ENCODE measurements around the gene PEX3.

Gene PEX3

DNA sequence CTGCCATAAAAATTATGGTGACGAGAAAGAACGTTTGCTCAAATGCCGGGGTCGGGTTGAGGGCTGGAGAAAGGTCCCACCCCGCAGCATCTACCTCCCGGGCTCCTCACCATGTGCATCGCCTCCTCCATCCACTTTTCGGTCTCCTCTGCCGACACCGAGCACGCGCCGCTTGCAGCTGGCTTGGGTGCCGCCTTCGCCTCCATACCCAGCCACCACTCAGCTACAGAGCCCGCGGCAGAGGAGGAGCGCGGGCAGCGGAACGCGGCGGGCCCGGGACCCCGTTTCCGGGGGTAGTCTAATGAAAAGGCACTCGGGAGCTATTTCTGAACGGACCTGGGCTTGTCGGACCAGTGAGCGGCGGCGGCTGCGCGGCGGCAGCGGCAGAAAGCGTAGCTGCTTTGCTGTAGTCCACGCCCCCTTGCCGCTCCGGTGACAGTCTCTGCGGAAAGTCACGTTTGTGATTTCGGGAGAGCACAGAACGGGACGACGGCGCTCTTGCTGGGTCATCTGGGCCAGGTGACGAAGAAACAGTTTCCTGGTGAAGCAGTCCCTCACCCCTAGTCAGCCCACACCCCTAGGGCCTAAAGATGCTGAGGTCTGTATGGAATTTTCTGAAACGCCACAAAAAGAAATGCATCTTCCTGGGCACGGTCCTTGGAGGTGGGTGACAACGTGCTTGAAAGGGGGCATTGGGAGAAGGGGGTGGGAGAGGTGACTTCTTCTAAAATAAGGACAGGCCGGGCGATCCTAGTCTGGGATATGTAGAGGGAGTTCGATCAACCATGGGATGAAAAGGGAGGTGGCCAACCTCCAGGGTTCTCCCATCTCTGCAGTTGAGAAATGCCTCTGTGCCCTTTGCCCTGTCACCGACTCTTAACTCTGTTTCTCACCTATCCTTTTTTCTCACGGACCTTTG, at the start of gene PEX3, which contains the start of gene ADAT2:
PEX3 (plus strand) TSS at position 353 of the 919 bp plus-strand sequence; CDS start at position 591, 238 bp downstream.
ADAT2 (minus strand) TSS at position 243 of the 919 bp plus-strand sequence; CDS start at position 206, 37 bp downstream.
- in situ Hi-C loops (cut with MboI; ENCODE audit: low sequenced_read_pairs): no loop called here

DNA sequence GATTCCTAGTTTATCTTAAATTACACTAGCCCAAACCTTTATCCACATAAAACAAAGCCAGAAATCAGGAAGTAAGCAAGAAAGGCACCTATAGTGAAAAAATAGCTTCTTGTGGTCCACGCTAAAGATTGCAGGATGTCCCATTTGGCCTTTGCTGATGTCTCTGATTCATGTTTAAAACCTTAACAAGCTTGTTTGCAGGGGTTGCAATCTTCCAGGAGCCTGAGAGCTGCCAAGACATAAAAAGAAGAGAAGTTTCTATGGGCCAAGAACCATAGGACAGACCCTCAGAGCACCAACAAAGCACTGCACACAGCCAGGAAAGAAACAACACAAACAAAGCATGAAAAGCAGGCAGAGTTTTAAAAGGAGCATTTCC, 49.5 kb upstream of the PEX3 start:
- in situ Hi-C loops (cut with MboI; ENCODE audit: low sequenced_read_pairs): no loop called here

GRCh38 chr6:143401636-143402370, 48.8 kb upstream of the PEX3 start:
- in situ Hi-C loops (cut with MboI; ENCODE audit: low sequenced_read_pairs): no loop called here

- in situ Hi-C loops (cut with MboI; ENCODE audit: low sequenced_read_pairs): no loop called here
These were observed 47.8 kb upstream of the PEX3 start for GRCh38 chr6:143402721-143403336.

- in situ Hi-C loops (cut with MboI; ENCODE audit: low sequenced_read_pairs): no loop called here
These were observed 45.0 kb upstream of the PEX3 start for GRCh38 chr6:143405373-143406154.

- in situ Hi-C loops (cut with MboI; ENCODE audit: low sequenced_read_pairs): no loop called here
These were observed 43.9 kb upstream of the PEX3 start for GRCh38 chr6:143406673-143407072.

GRCh38 chr6:143408151-143408786, 42.3 kb upstream of the PEX3 start:
- in situ Hi-C loops (cut with MboI; ENCODE audit: low sequenced_read_pairs): no loop called here

DNA sequence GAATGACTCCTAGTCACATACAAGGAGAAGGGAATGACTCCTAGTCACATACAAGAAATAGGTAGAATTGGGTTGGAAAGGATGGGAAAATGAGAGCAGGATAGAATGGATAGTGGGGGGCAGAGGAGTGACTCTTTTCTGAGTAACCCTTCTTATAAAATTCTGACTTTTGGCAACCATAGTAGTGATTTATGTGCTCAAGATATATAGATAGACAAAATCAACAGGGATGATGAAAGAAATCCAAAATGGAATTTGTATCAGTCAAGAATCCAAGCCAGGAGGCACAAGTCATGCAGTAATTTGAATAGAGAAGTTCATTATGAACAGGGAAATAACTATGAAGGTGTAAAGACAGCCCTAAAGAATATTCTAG, 41.8 kb upstream of the PEX3 start:
- in situ Hi-C loops (cut with MboI; ENCODE audit: low sequenced_read_pairs): no loop called here

DNA sequence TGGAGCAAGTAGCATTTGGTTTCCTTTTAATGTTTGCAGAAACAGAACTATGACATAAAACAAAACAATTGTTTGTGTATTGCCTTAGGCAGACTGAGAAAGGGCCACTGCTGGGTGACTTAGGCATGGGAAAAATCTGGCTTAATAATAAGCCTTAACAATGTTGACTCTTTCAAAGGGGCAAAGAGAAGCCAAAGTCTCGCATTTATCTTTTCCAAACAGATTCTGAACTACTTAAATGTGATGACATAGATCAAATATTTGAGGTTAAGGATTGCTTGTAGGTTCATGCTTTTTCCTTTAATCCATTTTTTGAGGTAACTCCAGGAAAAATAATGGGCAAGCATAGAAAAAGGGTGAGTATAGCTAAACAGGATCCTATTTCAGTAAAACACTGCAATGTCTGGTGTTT, 39.7 kb upstream of the PEX3 start:
- in situ Hi-C loops (cut with MboI; ENCODE audit: low sequenced_read_pairs): loop anchor here (10.0 kb wide), 1 partner anchor 726 kb away; no protein-coding TSS in a partner anchor

DNA sequence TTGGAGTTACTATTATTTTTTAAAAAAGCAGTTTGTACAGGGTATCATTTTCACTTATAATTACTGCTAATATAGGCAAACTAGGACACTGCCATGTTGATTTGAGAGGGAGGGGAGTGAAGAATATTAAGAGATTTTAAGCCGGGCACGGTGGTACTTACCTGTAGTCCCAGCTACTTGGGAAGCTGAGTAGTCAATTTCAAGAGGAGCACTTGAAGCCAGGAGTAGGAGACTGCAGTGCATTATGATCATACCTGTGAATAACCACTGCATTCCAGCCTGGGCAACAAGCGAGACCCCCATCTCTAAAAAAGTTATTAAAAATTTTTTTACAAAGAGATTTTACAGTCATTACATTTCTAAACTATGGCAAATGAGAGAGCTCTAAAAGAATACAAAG, 35.8 kb upstream of the PEX3 start:
- in situ Hi-C loops (cut with MboI; ENCODE audit: low sequenced_read_pairs): loop anchor here (10.0 kb wide), 1 partner anchor 730 kb away; no protein-coding TSS in a partner anchor

DNA sequence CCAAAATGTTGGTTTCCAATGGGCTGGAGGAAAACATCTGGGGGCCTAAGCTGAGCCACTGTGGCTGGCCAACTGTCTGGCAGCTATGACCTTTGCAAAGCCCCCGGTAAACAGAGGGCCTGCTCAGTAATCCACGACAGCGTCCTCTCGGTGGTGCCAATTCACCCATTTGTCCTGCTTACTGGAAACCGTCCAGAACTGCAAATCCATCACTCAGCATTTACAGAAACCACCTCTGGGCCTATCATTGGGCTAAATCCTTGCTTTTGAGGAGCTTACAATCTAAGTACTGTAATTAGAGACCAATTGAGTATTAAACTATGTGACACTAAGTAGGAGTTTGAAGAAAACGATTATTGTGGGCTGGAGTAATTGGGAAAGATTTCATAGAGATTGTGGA, 31.1 kb upstream of the PEX3 start:
- in situ Hi-C loops (cut with MboI; ENCODE audit: low sequenced_read_pairs): loop anchor here (10.0 kb wide), 1 partner anchor 735 kb away; no protein-coding TSS in a partner anchor

GRCh38 chr6:143426026-143426425, 24.6 kb upstream of the PEX3 start:
- in situ Hi-C loops (cut with MboI; ENCODE audit: low sequenced_read_pairs): loop anchor here (10.0 kb wide), 1 partner anchor 861 kb away; no protein-coding TSS in a partner anchor

GRCh38 chr6:143427109-143427817, 23.3 kb upstream of the PEX3 start:
- in situ Hi-C loops (cut with MboI; ENCODE audit: low sequenced_read_pairs): loop anchor here (10.0 kb wide), 1 partner anchor 862 kb away; no protein-coding TSS in a partner anchor

DNA sequence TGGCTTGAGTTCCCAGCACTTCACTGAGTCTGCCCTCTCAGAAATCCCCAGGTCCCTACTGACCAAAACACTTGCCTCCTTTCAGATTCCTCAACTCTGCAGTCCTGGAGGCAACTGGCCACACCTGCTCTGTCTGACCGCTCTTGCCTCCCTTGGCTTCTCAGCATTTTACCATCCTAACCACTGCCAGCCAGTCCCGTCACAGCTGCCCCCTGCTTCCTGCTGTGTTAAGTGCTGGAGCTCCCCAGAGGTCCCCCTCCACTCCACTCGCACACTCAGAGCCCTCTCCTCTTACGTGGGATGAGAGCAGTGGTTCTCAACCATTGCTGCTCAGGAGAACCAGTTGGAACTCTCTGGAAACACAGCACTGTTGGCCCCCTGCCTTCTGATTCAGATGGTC, 20.6 kb upstream of the PEX3 start:
- in situ Hi-C loops (cut with MboI; ENCODE audit: low sequenced_read_pairs): loop anchor here (10.0 kb wide), 1 partner anchor 865 kb away; no protein-coding TSS in a partner anchor

DNA sequence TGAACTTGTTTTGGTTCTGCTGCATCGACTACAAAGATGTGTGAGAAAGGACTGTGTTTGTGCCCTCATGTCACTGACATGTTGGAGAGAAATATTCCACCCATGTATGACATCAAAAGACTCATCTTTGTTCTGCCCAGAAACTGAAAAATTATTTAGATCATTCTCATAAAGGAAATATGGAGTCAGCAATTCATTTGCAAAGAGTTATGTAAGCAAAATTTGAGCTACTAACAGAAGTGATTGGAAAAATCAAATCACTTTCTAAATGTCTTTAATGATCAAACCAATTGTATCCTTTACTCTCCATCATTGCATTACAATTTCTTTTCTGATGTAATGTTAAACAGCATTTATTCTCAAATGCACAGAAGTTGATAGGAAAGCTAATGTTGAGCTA, 19.4 kb upstream of the PEX3 start:
- in situ Hi-C loops (cut with MboI; ENCODE audit: low sequenced_read_pairs): no loop called here

GRCh38 chr6:143432588-143432987, 18.0 kb upstream of the PEX3 start:
- in situ Hi-C loops (cut with MboI; ENCODE audit: low sequenced_read_pairs): no loop called here

DNA sequence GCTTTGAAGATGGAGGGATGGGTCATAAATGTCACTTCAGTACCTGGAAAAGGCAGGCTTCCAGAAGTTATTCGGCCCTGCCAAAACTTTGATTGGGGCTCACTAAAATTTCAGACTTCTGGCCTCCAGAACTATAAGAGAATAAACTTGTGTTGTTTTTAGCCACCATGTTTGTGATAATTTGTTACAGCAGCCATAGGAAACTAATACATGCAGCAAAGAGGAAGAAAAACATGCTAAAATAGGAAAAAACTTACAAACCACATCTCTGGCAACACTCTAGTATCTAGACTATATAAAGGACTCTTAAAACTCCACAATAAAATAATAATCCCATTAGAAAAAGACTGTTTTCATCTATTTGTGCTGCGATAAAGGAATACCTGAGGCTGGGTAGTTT, 9.6 kb upstream of the PEX3 start:
- in situ Hi-C loops (cut with MboI; ENCODE audit: low sequenced_read_pairs): no loop called here

DNA sequence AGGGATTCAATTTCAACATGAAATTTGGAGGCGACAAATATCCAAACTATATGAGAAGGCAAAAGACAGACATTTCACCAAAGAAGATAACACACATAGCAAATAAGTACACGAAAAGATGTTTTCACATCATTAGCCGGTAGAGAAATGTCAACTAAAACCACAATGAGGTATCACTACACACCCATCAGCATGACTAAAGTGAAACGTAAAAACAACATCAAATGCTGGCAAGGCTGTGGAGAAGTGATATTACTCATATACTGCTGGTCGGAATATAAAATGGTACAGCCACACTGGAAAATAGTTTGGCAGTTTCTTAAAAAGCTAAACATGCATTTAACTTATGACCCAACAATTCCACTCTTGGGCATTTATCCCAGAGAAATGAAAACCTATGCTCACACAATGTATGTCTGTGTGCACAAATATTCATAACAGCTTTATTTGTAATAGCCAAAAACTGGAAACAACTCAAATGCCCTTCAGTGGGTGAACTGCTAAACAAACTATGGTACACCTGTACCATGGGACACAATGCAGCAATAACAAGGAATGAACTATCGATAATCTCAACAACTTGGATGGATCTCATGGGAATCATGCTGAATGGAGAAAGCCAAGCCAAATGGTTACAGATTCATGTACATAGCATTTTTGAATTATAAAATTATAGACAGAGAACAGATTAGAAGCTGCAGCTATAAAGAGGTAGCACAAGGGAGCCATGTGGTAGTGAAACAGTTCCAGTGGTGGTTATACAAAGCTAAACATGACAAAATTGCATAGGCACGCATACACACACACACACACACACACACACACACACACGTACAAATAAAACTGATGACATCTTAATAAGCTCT, 8.7 kb upstream of the PEX3 start:
- in situ Hi-C loops (cut with MboI; ENCODE audit: low sequenced_read_pairs): no loop called here

Measured in HL-60/S4 treated with phorbol 12-myristate 13-acetate at 8.2 ng/mL for 4 days and 3 days (cell line).